Measurements from ENCODE around the gene SDHB.

DNA sequence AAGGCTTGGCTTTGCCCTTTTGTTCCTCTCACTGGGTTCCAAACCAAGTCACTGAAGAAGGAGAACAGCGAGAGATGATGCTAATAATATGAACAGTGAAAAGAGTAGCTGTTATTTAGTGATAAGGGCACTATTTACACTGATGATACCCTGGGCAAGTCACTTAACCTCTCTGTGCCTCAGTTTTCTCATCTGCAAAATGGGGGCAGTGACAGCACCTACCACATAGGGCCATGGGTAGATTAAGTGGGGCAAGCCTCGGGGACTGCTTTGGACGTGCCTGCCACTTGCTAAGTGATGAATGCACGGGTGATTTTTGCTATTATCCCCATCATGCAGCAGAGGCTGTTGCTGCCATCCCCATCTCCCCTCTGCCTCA lies 51.3 kb downstream of the SDHB start:
- TF ChIP-seq, protein P1, sequence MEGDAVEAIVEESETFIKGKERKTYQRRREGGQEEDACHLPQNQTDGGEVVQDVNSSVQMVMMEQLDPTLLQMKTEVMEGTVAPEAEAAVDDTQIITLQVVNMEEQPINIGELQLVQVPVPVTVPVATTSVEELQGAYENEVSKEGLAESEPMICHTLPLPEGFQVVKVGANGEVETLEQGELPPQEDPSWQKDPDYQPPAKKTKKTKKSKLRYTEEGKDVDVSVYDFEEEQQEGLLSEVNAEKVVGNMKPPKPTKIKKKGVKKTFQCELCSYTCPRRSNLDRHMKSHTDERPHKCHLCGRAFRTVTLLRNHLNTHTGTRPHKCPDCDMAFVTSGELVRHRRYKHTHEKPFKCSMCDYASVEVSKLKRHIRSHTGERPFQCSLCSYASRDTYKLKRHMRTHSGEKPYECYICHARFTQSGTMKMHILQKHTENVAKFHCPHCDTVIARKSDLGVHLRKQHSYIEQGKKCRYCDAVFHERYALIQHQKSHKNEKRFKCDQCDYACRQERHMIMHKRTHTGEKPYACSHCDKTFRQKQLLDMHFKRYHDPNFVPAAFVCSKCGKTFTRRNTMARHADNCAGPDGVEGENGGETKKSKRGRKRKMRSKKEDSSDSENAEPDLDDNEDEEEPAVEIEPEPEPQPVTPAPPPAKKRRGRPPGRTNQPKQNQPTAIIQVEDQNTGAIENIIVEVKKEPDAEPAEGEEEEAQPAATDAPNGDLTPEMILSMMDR (conservative IDR thresholded peaks at IDR 0.05): no peak
- no peak for TF ChIP-seq ZFX (IDR thresholded peaks at IDR 0.05)

Data from C4-2B (cell line).